ENCODE data around the gene LYZL1.

Gene LYZL1

DNA sequence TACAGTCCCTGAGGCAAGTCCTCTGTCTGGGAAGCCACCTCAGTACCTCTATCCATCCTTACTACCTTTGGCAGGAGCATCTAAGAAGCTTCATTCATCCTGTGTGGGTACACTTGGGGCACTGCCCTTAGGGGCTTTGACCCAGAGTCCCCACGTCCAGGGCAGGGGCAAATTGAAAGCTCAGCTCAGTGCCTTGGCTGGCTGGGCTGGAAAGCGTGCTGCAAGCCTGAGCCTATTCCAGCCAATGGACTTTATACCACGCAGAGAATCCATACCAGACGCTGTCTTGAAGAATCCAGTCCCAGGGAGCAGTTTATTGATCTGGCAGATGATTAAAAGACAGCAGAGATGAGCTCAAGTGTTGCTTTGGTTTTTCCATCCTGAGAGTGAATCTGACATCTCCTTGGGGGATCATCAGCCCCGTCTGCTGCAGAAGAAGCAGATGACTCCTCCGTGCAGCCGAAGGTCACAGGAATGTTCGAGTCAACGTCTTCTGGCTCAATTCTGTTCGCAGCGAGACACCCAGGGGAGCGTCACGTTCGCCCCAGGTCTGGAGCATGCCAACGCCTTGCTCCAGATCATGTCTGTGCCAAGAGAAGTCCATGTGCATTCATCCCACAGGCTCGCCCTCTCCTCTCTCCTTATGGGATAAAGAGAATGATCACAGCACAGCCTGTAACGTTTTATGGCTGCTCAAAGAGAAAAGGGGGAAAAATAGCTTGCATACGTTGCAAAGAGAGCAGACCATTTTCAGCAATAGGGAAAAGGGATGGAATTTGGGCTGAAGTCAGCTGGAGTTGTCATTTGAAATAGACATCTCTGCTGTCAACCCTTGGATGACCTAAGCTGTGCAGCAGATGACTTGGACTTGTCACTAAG is 35.8 kb upstream of the LYZL1 start:
- DNase-seq (ENCODE audit: low read depth) = no peak
- TF ChIP-seq, protein P1, sequence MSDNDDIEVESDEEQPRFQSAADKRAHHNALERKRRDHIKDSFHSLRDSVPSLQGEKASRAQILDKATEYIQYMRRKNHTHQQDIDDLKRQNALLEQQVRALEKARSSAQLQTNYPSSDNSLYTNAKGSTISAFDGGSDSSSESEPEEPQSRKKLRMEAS (IDR thresholded peaks at IDR 0.05; ENCODE audit: low read depth, low read length) = no peak
- TF ChIP-seq MYC (IDR thresholded peaks at IDR 0.05; ENCODE audit: low read depth, low read length) = no peak
- TF ChIP-seq, protein P2, sequence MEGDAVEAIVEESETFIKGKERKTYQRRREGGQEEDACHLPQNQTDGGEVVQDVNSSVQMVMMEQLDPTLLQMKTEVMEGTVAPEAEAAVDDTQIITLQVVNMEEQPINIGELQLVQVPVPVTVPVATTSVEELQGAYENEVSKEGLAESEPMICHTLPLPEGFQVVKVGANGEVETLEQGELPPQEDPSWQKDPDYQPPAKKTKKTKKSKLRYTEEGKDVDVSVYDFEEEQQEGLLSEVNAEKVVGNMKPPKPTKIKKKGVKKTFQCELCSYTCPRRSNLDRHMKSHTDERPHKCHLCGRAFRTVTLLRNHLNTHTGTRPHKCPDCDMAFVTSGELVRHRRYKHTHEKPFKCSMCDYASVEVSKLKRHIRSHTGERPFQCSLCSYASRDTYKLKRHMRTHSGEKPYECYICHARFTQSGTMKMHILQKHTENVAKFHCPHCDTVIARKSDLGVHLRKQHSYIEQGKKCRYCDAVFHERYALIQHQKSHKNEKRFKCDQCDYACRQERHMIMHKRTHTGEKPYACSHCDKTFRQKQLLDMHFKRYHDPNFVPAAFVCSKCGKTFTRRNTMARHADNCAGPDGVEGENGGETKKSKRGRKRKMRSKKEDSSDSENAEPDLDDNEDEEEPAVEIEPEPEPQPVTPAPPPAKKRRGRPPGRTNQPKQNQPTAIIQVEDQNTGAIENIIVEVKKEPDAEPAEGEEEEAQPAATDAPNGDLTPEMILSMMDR (IDR thresholded peaks at IDR 0.05; ENCODE audit: low read depth, low read length) = no peak
- no peak for TF ChIP-seq POLR2A (IDR thresholded peaks at IDR 0.05; ENCODE audit: extremely low read depth, insufficient read length)
- H3K4me3 ChIP-seq (ENCODE audit: low read depth, low read length) = no peak overlapping the region

DNA sequence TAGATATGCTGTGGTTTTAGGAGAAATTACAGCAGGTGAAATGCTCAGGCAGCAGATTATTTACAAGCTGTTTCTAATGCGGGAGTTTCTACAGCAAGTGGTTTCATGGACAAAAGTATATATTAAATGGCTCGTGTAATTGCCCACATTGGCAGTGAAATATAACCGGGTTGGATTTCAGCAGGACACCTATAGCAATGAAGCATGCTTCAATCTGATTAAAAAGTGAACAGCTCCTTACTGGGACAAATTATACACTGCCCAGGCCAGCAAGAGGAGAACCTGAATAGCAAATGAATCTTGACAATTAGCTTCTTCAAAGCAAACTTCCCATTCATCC is 35.2 kb upstream of the LYZL1 start:
- TF ChIP-seq, protein P2 (IDR thresholded peaks at IDR 0.05; ENCODE audit: low read depth, low read length) = no peak
- TF ChIP-seq MYC (IDR thresholded peaks at IDR 0.05; ENCODE audit: low read depth, low read length) (no peak), POLR2A (IDR thresholded peaks at IDR 0.05; ENCODE audit: extremely low read depth, insufficient read length) (no peak)
- TF ChIP-seq, protein P1 (IDR thresholded peaks at IDR 0.05; ENCODE audit: low read depth, low read length) = no peak
- no peak for DNase-seq (ENCODE audit: low read depth)
- no peak overlapping the region for H3K4me3 ChIP-seq (ENCODE audit: low read depth, low read length)

DNA sequence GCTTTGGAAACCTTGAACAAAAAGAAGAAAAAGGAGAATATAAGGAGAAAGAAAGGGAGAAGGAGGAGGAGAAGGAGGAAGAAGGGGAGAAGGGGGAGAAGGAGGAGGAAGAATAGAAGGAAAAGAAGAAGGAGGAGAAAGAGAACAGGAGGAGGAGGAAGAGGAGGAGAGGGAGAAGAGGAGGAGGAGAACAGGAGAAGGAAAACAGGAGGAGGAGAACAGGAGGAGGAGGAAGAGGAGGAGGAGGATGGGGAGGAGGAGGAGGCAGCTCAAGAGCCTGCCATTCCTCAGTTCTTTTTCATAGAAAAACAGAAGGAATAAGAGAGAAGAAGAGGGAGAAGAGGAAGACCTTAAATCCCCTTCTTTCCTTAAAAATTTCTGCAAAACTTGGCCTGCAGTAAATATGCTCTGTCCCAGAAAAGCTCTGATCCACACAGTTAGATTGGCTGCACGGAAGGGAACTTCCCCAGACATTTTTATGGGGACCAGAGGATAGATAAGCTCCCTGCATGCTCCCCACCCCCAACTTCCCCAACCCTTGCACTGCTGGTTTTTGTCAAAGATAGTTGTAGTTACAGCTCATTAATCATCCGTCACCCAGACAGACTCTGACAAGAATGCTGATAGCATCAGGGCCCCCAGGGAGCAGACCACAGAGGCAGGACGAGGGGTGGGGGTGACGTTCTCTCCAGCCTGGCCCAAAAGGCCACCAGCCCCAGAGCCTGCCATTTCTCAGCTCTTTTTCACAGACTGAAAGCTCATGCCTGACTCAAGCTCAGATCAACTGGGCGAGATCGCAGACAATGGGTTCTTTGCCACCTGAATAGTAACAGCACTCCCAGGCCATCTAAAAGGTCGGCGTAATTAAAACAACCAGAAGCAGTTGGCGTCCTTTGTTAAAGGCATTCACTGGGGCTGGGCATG is 34.5 kb upstream of the LYZL1 start:
- TF ChIP-seq POLR2A (IDR thresholded peaks at IDR 0.05; ENCODE audit: extremely low read depth, insufficient read length) = no peak
- TF ChIP-seq, protein P1 (IDR thresholded peaks at IDR 0.05; ENCODE audit: low read depth, low read length) = peak; percentile 53; the same call in 1 of the 2 replicates
- peak; percentile 55; the same call in 1 of the 2 replicates for TF ChIP-seq MYC (IDR thresholded peaks at IDR 0.05; ENCODE audit: low read depth, low read length)
- no peak overlapping the region for H3K4me3 ChIP-seq (ENCODE audit: low read depth, low read length)
- peak; percentile 95 for DNase-seq (ENCODE audit: low read depth)

DNA sequence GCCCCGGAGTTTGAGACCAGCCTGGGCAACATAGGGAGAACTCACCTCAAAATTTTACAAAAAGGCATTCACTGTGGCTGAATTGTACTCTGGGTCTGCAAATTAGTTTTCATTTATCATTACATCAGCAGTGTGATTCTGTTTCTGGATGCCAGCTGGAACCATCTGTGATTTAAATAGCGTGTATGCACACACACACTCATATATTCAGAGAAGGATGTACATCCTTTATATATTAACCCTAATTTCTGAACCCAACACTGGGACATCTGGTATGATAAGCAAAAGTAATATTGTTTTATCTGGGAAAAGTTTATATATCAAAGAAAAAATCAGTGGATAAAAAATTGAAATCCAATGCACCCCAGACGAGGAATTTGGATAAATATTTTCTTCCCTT is 33.8 kb upstream of the LYZL1 start:
- TF ChIP-seq, protein P2 (IDR thresholded peaks at IDR 0.05; ENCODE audit: low read depth, low read length) = no peak
- no peak for TF ChIP-seq POLR2A (IDR thresholded peaks at IDR 0.05; ENCODE audit: extremely low read depth, insufficient read length)
- TF ChIP-seq, protein P1 (IDR thresholded peaks at IDR 0.05; ENCODE audit: low read depth, low read length) = no peak
- no peak for TF ChIP-seq MYC (IDR thresholded peaks at IDR 0.05; ENCODE audit: low read depth, low read length)
- H3K4me3 ChIP-seq (ENCODE audit: low read depth, low read length) = no peak overlapping the region
- no peak for DNase-seq (ENCODE audit: low read depth)

DNA sequence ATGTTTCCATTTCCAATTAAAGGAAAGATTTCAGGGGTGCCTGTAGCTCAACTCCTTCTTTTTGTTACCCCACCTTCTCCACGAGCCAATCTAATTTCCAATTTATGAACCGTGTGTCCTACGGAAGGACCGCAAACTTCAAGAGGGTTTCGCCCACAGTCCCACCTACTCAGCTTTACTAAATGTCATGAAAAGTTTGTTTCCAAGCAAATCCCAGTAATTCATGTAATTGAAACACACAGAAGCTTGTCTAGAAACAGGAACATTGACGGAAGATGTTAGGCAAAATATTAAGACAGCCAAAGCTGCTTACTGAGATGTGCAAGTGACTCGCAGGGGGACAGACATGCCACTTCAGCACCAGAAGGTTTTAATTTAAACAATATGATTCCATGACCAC is 32.9 kb upstream of the LYZL1 start:
- DNase-seq (ENCODE audit: low read depth) = no peak

More for the DNA sequence above, 32.9 kb upstream of the LYZL1 start:
- TF ChIP-seq, protein P1 (IDR thresholded peaks at IDR 0.05; ENCODE audit: low read depth, low read length) = no peak
- TF ChIP-seq POLR2A (IDR thresholded peaks at IDR 0.05; ENCODE audit: extremely low read depth, insufficient read length) (no peak), MYC (IDR thresholded peaks at IDR 0.05; ENCODE audit: low read depth, low read length) (no peak)
- TF ChIP-seq, protein P2 (IDR thresholded peaks at IDR 0.05; ENCODE audit: low read depth, low read length) = no peak
- no peak overlapping the region for H3K4me3 ChIP-seq (ENCODE audit: low read depth, low read length)

Data from NB4 (cell line).